Astrocyte of the cerebellum (primary cell): ENCODE measurements around the gene DOCK2.
A peak's percentile ranks its signal among the peaks of the same experiment; 100 is the strongest.

ENCODE experiments used
- DNase-seq: peaks from one replicate; pipeline ENCODE4 v3.0.0-alpha.2; 2011; ENCODE audit warnings: low read depth
- H3K4me3 ChIP-seq: 2 replicates; pipeline ENCODE4 v1.5.1; 2011; ENCODE audit warnings: mild to moderate bottlenecking, low read depth, low read length, moderate library complexity
- in situ Hi-C: cut with HindIII; loops from 2 replicates; pipeline ENCODE4 v1.10.0; 2017; ENCODE audit warnings: low sequenced_read_pairs
- TF ChIP-seq, protein P1 (sequence below): IDR thresholded peaks from 2 replicates; pipeline ENCODE4 v1.5.1; 2012; ENCODE audit warnings: low read length, low read depth, moderate library complexity, mild to moderate bottlenecking; ENCODE audit errors: missing control alignments

DOCK2 gene

GRCh38 chr5:170095646-170096045 lies 458.6 kb downstream of the DOCK2 start:
- in situ Hi-C loops: no loop called here
- DNase-seq: no peak
- no peak overlapping the region for H3K4me3 ChIP-seq
- TF ChIP-seq, protein P1, sequence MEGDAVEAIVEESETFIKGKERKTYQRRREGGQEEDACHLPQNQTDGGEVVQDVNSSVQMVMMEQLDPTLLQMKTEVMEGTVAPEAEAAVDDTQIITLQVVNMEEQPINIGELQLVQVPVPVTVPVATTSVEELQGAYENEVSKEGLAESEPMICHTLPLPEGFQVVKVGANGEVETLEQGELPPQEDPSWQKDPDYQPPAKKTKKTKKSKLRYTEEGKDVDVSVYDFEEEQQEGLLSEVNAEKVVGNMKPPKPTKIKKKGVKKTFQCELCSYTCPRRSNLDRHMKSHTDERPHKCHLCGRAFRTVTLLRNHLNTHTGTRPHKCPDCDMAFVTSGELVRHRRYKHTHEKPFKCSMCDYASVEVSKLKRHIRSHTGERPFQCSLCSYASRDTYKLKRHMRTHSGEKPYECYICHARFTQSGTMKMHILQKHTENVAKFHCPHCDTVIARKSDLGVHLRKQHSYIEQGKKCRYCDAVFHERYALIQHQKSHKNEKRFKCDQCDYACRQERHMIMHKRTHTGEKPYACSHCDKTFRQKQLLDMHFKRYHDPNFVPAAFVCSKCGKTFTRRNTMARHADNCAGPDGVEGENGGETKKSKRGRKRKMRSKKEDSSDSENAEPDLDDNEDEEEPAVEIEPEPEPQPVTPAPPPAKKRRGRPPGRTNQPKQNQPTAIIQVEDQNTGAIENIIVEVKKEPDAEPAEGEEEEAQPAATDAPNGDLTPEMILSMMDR: no peak

- H3K4me3 ChIP-seq: no peak overlapping the region
- no peak for DNase-seq
- TF ChIP-seq, protein P1: no peak
- in situ Hi-C loops: no loop called here
Observed at GRCh38 chr5:170097934-170098333, 460.9 kb downstream of the DOCK2 start.

GRCh38 chr5:170100066-170100943 lies 463.2 kb downstream of the DOCK2 start:
- H3K4me3 ChIP-seq: no peak overlapping the region
- in situ Hi-C loops: no loop called here
- DNase-seq: peak; percentile 80
- TF ChIP-seq, protein P1: peak; percentile 71

GRCh38 chr5:170103447-170103846 lies 466.4 kb downstream of the DOCK2 start:
- H3K4me3 ChIP-seq: no peak overlapping the region
- DNase-seq: no peak
- in situ Hi-C loops: no loop called here
- TF ChIP-seq, protein P1: no peak

DNA sequence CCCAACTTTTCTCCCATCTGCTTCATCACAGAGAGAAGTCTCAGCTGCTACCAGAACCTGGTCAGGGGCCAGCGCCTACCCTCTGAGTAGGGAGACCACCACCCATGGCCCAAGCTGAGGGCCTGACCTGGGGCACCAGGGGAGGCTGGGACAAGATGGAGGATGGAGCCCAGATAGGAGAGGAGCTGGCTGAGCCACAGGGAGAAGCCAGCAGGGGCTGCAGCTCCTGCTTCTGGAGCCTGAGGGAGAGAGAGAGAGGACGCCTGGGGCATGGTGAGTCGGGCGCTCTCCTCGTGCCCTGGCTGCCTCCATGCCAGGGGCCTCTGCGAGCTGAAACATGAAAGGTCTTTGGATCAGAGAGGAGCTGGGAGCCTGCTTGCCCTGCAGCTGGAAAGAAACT lies 467.2 kb downstream of the DOCK2 start:
- TF ChIP-seq, protein P1: no peak
- no peak for DNase-seq
- no peak overlapping the region for H3K4me3 ChIP-seq
- in situ Hi-C loops: no loop called here

GRCh38 chr5:170104710-170105109 lies 467.6 kb downstream of the DOCK2 start:
- in situ Hi-C loops: no loop called here

More at GRCh38 chr5:170104710-170105109, 467.6 kb downstream of the DOCK2 start:
- H3K4me3 ChIP-seq: no peak overlapping the region
- DNase-seq: no peak
- TF ChIP-seq, protein P1: no peak
